ENCODE results near the gene ANO7. TPM values are rescaled to one million over a fixed set of nuclear protein-coding genes. Genes with fewer than 3 reads are reported as not detected.

Gene ANO7
- total RNA-seq, 4 donors from 2014 or later = 0.59 TPM; not detected in 3

DNA sequence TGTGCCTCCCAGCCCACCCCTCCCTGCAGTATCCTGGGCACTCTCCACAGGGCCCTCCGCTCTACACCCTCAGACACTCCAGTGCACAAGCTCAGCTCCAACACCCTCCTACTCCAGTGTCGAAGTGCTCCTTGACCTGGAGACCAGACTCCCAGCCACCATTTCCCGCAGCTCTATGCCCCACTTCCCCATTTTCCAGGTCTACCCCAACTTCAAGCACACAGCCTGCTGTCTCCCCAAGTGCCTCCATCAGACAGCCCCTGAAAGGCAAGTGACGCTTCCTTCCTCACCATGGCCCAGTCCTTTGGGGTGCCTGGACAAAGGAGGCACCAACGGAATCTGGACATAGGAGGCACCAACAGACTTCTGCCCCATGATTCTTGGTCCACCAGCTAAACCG lies 46.4 kb upstream of the ANO7 start:
- WGBS, 2 donors = 84 to 88% methylated on average over 4 to 6 of the region's 6 CpGs
- peaks cover 0 to 42% (median 0%) of the 10 kb centered on the region in 3 donors for H3K36me3 ChIP-seq
- TF ChIP-seq POLR2A (IDR thresholded peaks at IDR 0.05) = no peak
- TF ChIP-seq, protein P1, sequence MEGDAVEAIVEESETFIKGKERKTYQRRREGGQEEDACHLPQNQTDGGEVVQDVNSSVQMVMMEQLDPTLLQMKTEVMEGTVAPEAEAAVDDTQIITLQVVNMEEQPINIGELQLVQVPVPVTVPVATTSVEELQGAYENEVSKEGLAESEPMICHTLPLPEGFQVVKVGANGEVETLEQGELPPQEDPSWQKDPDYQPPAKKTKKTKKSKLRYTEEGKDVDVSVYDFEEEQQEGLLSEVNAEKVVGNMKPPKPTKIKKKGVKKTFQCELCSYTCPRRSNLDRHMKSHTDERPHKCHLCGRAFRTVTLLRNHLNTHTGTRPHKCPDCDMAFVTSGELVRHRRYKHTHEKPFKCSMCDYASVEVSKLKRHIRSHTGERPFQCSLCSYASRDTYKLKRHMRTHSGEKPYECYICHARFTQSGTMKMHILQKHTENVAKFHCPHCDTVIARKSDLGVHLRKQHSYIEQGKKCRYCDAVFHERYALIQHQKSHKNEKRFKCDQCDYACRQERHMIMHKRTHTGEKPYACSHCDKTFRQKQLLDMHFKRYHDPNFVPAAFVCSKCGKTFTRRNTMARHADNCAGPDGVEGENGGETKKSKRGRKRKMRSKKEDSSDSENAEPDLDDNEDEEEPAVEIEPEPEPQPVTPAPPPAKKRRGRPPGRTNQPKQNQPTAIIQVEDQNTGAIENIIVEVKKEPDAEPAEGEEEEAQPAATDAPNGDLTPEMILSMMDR (IDR thresholded peaks at IDR 0.05) = no peak
- no peak overlapping the region for H3K27ac ChIP-seq
- no peak for DNase-seq
- intact Hi-C loops (cut with DNase I) = no loop called here
- H3K4me3 ChIP-seq = no peak overlapping the region
- H3K9me3 ChIP-seq = no peaks in the 10 kb centered on the region
- peaks cover 0 to 6% (median 0%) of the 10 kb centered on the region in 3 donors for H3K4me1 ChIP-seq
- no peaks in the 10 kb centered on the region for H3K27me3 ChIP-seq

GRCh38 chr2:241142593-241142992 lies 45.9 kb upstream of the ANO7 start:
- H3K36me3 ChIP-seq = peaks cover 0 to 37% (median 0%) of the 10 kb centered on the region in 3 donors
- H3K4me1 ChIP-seq = peaks cover 0 to 6% (median 0%) of the 10 kb centered on the region in 3 donors
- H3K4me3 ChIP-seq = no peak overlapping the region
- WGBS, 2 donors = 81 to 89% methylated on average over 4 to 6 of the region's 9 CpGs
- intact Hi-C loops (cut with DNase I) = no loop called here
- H3K27ac ChIP-seq = no peak overlapping the region
- TF ChIP-seq, protein P1 (IDR thresholded peaks at IDR 0.05) = no peak
- DNase-seq = no peak
- H3K9me3 ChIP-seq = no peaks in the 10 kb centered on the region
- no peaks in the 10 kb centered on the region for H3K27me3 ChIP-seq

- intact Hi-C loops (cut with DNase I) = no loop called here
- 74 to 90% methylated on average over 4 of the region's 4 CpGs for WGBS, 2 donors
- DNase-seq = no peak
- no peak overlapping the region for H3K27ac ChIP-seq
- no peaks in the 10 kb centered on the region for H3K9me3 ChIP-seq
- H3K4me1 ChIP-seq = peaks cover 10 to 26% (median 14%) of the 10 kb centered on the region in 3 donors
- TF ChIP-seq, protein P1 (IDR thresholded peaks at IDR 0.05) = no peak
- no peak for TF ChIP-seq POLR2A (IDR thresholded peaks at IDR 0.05)
- H3K27me3 ChIP-seq = no peaks in the 10 kb centered on the region
- H3K36me3 ChIP-seq = peaks cover 0 to 12% (median 0%) of the 10 kb centered on the region in 3 donors
- no peak overlapping the region for H3K4me3 ChIP-seq
These were observed 42.2 kb upstream of the ANO7 start for GRCh38 chr2:241146286-241146685.

- Histone ChIP-seq H3K4me1 (peaks cover 20 to 36% (median 20%) of the 10 kb centered on the region in 3 donors), H3K9me3 (no peaks in the 10 kb centered on the region), H3K27me3 (no peaks in the 10 kb centered on the region), H3K36me3 (peaks cover 0 to 7% (median 0%) of the 10 kb centered on the region in 3 donors), H3K4me3 (no peak overlapping the region), H3K27ac (no peak overlapping the region)
- no peak for DNase-seq
- TF ChIP-seq, protein P1 (IDR thresholded peaks at IDR 0.05) = no peak
- no peak for TF ChIP-seq POLR2A (IDR thresholded peaks at IDR 0.05)
- WGBS, 2 donors = 90 to 100% methylated on average over 3 of the region's 3 CpGs
- intact Hi-C loops (cut with DNase I) = no loop called here
These were observed 41.1 kb upstream of the ANO7 start for GRCh38 chr2:241147336-241147735.

DNA sequence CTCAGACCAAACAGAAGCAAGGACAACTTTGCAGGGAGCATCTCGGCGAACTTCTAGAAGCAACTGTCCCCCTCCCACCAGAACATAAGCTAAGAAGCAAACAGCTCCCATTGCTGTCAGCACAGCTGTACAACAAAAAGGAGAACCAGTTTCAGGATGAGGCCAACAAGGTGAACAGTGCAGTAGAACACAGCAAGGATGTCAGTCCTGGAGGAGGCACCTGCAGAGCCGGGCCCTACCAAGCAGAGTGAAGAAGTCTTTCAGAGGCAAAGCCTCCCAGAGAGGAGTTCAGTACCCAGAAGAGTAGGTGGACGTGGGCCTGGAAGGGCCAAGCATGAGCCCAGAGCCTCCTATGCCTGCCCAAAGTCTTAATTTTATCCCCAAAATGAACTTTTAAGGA lies 40.2 kb upstream of the ANO7 start:
- Histone ChIP-seq H3K9me3 (no peaks in the 10 kb centered on the region), H3K27ac (no peak overlapping the region)
- 75 to 83% methylated on average over 4 of the region's 4 CpGs for WGBS, 2 donors

More for the DNA sequence above, 40.2 kb upstream of the ANO7 start:
- H3K27me3 ChIP-seq = no peaks in the 10 kb centered on the region
- TF ChIP-seq, protein P1 (IDR thresholded peaks at IDR 0.05) = no peak
- no peak for TF ChIP-seq POLR2A (IDR thresholded peaks at IDR 0.05)
- peaks cover 20 to 36% (median 20%) of the 10 kb centered on the region in 3 donors for H3K4me1 ChIP-seq
- intact Hi-C loops (cut with DNase I) = no loop called here
- peak overlapping the region in 3 of 4 donors; percentile 80 to 100 (median 96) for H3K4me3 ChIP-seq
- peaks cover 0 to 9% (median 0%) of the 10 kb centered on the region in 3 donors for H3K36me3 ChIP-seq
- DNase-seq = no peak
